Renal pelvis (tissue), 4 donors: ENCODE data around the gene CREB5. TPM values are rescaled to one million over a fixed set of nuclear protein-coding genes. Genes with fewer than 3 reads are reported as not detected.

ENCODE experiments used
- DNase-seq: peaks from one replicate; pipeline ENCODE4 v3.0.0-alpha.2; 2013
- polyA plus RNA-seq, 3 donors: library from polyadenylated mRNA; unstranded; fragments of 120-200 nt; gene quantifications; one replicate each; pipeline ENCODE4 v1.2.1, GENCODE V29; 2013; ENCODE audit not compliant: insufficient read length in 3 of 3

CREB5 gene
- polyA plus RNA-seq, 3 donors: 11.0 to 11.9 (median 11.6) TPM

DNA sequence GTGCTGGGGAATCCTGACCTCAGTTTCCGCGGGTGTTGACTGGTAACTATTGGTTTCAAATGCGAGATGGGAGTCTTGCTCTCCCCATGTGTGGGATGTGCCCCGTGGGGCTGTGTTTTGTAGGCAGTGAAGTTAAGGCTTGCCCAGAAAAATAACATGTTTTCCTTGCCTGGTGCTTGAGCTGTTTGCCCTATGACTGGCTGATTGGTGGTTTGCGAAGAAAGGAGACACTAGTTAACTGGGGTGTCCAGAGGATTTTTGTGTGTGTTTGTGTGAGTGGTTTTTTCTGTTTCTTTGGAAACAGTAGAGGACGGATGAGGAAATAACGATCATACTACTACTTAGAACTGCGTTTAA, 61.9 kb downstream of the CREB5 start:
- no peak for DNase-seq

- no peak for DNase-seq
Measured at GRCh38 chr7:28474640-28475039, 62.3 kb downstream of the CREB5 start.

- no peak for DNase-seq
Measured at GRCh38 chr7:28477041-28477442, 64.7 kb downstream of the CREB5 start.

DNA sequence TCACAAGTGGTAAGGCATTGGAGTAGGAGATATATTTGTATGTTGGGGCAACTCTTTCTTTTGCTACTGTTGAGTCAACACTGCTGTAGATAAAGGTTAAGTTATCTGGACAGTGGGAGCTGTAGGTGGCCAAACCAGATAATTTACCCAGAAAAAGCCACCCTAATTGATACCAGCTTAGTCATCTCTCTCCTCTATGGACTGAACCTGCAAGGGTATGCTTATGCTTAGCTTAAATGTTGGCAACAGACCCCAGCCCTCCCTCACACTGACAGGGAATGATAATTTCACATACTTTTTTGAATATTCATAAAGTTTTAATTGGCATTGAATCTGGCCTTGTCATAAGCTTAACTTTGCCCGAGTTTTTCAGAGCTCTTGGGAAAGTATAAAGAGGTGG, 66.3 kb downstream of the CREB5 start:
- DNase-seq: no peak

DNA sequence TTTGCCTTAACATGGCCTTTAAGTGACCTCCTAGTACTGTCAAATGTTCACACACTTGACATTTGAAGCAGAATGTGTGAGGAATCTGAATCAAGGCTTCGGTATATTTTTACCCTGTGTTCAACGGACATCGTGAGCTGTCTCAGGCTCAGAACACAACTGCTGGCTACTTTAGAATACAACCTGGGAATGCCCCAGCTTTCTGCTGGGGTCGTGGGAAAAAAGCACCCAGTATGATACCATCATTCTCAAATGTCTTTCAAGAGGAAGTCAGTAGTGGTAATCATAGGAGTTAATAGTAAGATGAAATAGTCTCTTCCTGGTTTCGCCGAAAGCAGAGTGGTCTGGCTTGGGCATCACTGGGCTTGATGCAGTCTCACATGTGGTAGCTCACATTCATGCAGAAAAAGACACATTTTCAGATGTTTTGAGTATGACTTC, 67.2 kb downstream of the CREB5 start:
- DNase-seq: no peak

DNA sequence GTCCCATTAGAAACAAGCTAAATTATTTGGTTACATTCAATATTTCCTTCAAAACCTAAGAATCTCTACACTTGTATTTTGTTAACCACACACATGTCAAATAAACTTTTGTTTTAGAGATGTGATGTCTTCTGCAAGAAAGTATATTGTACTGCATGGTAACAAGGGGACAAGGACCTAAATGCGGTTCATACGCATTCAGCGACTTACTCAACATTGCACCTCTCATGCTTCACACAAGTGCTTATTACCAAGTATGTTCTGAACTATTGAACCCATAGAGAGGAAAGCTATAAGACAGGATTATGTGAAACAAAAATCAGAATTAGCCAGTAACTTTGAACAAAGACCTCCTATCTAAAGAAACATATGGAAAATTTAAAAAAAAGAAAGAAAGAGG, 68.3 kb downstream of the CREB5 start:
- no peak for DNase-seq

GRCh38 chr7:28481091-28481926, 69.0 kb downstream of the CREB5 start:
- DNase-seq: no peak

GRCh38 chr7:28483112-28483511, 70.8 kb downstream of the CREB5 start:
- no peak for DNase-seq

DNA sequence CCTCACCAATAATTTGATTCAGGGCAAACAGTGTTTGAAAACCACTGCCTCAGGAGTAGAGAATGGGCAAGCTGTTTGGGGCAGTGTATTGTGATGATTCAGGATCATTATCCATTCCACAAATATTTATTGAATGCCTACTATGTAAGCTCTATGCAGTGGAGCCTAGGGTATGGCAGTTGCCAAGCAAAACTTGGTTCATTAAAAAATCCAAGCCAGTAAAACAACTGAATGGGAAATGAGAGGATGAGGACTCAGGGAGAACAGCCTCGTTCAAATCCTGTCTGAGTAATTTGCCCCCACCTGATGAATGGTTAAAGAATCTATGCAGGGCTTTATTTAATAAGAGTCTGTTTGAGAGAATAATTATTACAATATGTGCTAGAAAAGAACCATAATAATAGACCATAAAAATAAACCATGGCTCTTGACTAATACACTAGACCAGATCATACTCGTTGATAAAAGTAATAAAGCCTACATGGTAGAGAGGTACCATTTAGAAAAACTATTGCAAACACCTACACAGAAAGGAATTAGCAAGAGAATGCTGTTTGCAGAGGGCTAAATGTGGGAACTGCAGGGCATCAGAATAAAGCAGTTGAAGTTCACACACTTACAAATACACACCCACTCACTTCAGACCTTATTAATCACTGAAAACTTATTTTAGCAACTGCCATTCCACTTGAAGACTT, 71.7 kb downstream of the CREB5 start:
- no peak for DNase-seq

- no peak for DNase-seq
Measured at GRCh38 chr7:28484606-28484935, 72.3 kb downstream of the CREB5 start.

GRCh38 chr7:28487487-28487886, 75.2 kb downstream of the CREB5 start:
- no peak for DNase-seq

DNA sequence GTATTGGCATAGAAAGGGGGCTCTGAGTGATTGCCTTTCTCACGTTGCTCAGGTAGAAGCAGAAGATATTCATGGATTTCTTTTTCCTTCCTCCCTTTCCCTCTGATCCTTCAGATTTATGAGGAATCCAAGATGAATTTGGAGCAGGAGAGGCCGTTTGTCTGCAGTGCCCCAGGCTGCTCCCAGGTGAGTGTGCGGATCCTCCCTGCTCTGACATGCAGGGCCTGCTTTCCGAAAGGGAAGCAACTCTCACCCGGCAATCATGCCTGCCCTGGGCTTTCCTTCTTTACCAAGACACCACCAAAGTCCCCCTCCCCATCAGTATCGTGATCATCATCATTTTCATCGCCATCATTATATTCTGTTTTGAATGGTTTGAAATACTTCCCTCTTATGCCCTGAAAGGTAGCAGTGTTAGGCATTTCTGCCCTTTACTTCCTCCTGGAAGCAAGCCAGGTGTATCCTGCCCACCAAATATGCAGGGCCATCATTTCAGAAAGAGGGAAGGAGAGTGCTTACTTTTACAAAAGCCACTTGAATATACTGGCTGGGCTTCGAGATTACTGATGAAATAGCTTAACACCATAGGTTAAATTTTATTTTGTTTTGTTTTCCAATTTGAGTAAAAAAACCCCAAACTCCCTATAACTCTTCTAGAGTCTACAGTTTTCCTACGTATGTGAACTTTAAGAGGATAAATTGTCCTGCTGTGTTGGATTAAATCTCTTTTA, 75.9 kb downstream of the CREB5 start:
- peak; percentile 64 for DNase-seq

DNA sequence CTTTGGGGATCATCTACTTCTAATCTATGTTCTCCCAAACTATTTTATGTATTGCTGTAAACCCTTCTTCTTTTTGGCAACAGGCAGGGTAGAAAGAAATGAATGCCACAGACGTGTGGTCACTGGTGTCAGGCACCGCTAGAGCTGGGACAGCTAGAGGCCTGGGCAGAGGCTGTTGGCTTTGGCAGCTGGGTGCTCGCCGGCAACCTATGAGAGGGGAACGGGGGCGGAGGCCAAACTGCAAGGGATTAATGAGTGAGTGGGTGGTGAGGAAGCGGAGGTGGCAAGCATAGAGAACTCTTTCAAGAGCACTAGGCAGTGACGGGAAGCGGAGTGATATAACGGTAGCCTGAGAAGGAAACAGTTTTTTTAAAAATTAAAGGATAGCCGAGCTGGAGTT, 78.5 kb downstream of the CREB5 start:
- DNase-seq: no peak

DNA sequence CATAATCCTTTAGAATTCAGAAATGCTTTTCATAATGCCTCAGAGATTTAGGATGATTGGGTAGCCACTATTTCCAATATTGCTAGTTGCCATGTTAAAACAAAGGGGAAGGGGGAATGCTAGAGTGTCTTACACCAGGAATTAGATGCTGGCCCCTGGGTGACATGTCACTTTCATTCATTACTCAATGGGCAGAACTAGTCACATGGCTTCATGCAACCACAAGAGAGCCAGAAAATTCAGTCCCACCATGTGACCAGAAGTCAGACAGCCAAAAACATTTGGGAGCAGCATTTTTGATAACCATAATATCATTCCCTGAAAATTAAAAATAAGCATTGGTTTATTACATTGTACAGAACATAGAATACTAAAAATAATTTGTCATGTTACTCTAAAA, 81.2 kb downstream of the CREB5 start:
- no peak for DNase-seq

DNA sequence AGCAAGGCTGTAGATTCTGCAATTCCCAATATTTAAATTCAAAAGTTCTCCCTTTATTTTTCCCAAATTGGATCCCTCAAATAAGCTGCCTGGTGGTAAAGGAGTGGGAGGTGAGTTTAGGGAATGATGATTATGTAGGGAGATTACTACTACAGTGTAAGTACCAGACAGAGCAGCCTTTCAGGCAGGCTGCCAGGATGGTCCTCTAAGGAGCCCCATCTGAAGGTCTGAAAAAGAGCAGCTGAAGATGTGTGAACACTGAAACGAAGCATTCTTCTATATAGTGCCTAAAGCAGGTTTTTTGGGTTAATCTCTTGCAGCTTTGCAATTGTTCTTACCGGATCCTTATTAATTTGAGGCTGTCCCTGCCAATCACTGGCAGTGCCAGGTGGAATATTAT, 84.7 kb downstream of the CREB5 start:
- DNase-seq: no peak

DNA sequence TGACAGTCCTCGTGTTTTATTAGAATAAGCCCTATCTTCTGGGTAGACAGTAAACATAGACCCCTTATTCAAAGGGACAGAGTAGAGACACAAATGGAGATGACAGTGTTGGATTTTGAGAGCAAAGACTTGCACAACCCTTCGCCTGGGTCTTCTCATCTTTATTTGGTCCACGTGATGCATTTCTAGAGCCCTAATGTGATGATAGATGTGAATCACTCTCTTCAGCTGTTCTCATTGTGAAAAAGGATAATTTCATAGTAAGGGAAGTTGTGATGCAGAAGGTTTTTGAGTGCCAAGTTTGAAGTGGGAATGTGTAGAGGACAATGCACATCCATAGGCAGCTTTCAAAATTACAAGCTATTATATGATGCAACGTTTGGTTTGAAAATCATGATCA, 86.3 kb downstream of the CREB5 start:
- DNase-seq: no peak

DNA sequence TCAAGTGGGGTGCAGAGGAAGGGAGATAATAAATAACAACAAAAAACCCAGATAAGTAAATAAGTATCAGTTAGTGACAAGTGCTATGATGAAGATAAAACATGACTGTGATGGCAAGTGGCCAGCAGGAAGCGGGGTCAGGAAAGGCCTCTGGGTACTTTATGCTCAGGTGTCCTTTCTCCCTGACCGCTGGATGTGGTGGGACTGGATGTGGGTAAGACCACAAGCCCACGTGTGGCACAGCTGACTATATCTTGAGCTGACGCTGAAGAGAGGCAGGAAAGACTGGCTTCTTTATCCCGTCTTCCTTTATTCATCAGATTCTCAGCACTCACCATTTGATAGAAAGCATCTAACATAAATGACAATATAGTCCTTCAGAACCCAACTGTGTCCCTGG, 87.8 kb downstream of the CREB5 start:
- DNase-seq: no peak

DNA sequence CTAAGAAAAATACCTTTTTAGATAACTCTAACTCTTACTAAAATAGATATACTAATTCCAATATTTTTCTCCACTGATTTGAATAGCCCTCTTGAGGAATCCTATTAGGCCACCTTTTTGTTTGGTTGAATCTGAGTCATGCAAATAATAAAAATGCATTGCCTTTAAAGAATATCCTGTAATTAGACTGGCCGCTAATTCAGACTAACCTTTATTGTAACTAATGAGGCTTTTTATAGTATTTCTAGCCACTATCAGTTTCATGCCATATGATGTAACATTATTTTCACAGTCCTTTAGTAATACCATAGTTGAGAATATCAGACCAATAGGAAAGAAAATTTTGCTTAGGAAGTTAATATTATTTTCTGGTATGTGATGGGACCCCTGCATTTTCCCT, 90.1 kb downstream of the CREB5 start:
- DNase-seq: no peak

GRCh38 chr7:28503396-28503795, 91.1 kb downstream of the CREB5 start:
- no peak for DNase-seq

DNA sequence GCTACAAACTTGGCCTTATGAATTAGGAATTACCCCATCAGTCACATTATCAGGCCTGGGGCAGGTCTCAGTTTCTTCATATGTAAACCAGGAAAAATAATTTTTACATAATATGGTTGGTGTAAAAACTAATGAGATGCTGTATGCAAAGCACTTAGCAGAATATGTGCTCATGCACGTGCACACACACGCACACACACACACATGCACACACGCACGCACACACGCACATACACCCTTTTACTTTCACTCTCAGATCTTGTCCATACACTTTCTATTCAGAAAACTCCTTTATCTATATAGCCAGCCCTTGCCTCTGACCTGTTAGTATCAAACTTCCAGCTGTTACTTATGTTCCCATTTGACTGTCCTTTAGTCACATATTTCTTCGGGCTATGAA, 92.7 kb downstream of the CREB5 start:
- DNase-seq: no peak

DNA sequence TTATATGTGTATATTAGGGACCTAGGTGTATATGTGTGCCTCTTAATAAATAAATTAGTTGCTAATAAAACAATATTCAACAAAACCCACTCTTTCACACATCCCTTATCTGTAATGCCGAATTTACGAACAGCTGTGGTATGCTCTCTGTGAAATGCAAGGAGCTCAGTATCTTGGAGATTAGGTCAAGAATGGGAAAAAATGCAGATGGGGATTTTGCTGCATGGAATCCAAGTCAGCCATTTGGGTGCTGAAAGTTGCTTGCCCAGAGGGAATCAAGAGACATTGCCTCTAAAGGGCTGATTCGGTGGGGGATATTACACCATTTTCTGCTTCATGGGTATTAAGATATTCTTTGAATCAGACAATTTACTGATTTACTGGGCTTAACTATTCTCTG, 93.5 kb downstream of the CREB5 start:
- no peak for DNase-seq

DNA sequence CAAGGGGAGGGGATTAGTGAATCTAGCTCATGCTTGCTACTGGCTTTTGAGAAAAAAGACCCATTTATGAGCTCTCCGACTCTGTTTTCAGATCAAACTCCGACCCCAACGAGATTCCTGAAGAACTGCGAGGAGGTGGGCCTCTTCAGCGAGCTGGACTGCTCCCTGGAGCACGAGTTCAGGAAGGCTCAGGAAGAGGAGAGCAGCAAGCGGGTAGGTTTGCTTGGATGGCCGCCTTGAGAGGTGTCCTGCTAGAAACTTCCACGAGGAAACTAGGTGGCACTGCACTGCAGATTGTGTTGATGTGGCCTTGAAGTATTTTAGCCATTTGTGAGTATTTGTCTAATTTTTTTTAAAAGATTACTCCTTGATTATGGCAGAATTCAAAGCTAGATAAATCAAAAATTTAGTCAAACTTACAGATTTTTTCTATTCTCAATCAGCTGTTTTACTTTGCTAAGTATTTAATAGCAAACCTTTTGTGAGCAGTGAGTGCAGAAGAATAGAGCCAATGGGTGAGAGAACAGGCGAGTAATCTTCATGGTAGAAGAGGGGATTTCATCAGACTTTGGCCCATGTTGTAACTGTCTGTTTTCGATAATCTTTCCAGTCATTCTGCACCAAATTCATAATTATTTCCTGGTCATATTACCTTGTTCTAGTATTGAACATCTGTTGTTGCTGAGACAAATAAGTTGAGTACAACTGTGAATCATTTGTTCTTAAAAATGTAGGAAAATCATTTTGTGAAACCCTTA, 95.4 kb downstream of the CREB5 start:
- no peak for DNase-seq
